MM.1S (cell line): ENCODE measurements around the gene SCAPER.

Source experiments
- DNase-seq: peaks from one replicate; pipeline ENCODE4 v3.0.0-alpha.2; 2015
- H2AFZ ChIP-seq: fragments of 300-600 bp; sonication (generic); 2 replicates; pipeline ENCODE4 v1.6.0; 2016; ENCODE audit warnings: antibody characterized with exemption, low read length
- H3F3A ChIP-seq: fragments of 300-600 bp; sonication (generic); 2 replicates; pipeline ENCODE4 v1.6.1; 2016; ENCODE audit warnings: mild to moderate bottlenecking, antibody characterized with exemption, low read length, moderate library complexity, mixed read lengths; ENCODE audit not compliant: insufficient read depth
- H3K27ac ChIP-seq: fragments of 300-600 bp; sonication (generic); 2 replicates; pipeline ENCODE4 v1.5.1; 2016; ENCODE audit warnings: mild to moderate bottlenecking, low read length
- H3K27me3 ChIP-seq: fragments of 300-600 bp; sonication (generic); replicated peaks from 2 replicates; pipeline ENCODE4 v1.6.0; 2016; ENCODE audit warnings: low read length; ENCODE audit not compliant: insufficient read depth
- H3K36me3 ChIP-seq: fragments of 300-600 bp; sonication (generic); replicated peaks from 2 replicates; pipeline ENCODE4 v1.6.1; 2016; ENCODE audit warnings: mild to moderate bottlenecking, low read length, mixed read lengths; ENCODE audit not compliant: insufficient read depth
- H3K4me1 ChIP-seq: fragments of 300-600 bp; sonication (generic); 2 replicates; pipeline ENCODE4 v1.6.1; 2016; ENCODE audit warnings: low read length, mixed read lengths
- H3K4me2 ChIP-seq: fragments of 300-600 bp; sonication (generic); 2 replicates; pipeline ENCODE4 v1.6.0; 2016; ENCODE audit warnings: low read depth, low read length
- H3K4me3 ChIP-seq: fragments of 300-600 bp; sonication (generic); 2 replicates; pipeline ENCODE4 v1.5.1; 2016; ENCODE audit warnings: low read length, mixed read lengths
- H3K79me2 ChIP-seq: fragments of 300-600 bp; sonication (generic); 2 replicates; pipeline ENCODE4 v1.6.1; 2016; ENCODE audit warnings: mixed run types, low read length, mixed read lengths
- H3K9ac ChIP-seq: fragments of 300-600 bp; sonication (generic); 2 replicates; pipeline ENCODE4 v1.6.1; 2016; ENCODE audit warnings: low read length, mixed read lengths
- H3K9me2 ChIP-seq: fragments of 300-600 bp; sonication (generic); replicated peaks from 2 replicates; pipeline ENCODE4 v1.6.1; 2016; ENCODE audit warnings: mild to moderate bottlenecking, low read length, mixed read lengths; ENCODE audit not compliant: insufficient read depth
- H3K9me3 ChIP-seq: fragments of 300-600 bp; sonication (generic); replicated peaks from 2 replicates; pipeline ENCODE4 v1.6.1; 2016; ENCODE audit warnings: mild to moderate bottlenecking, low read length, mixed read lengths; ENCODE audit not compliant: insufficient read depth
- H4K20me1 ChIP-seq: fragments of 300-600 bp; sonication (generic); 2 replicates; pipeline ENCODE4 v1.6.1; 2016; ENCODE audit warnings: mild to moderate bottlenecking, low read length, moderate library complexity, mixed read lengths; ENCODE audit not compliant: insufficient read depth
- CTCF ChIP-seq: fragments of 300-600 bp; sonication (generic); IDR thresholded peaks from 2 replicates; pipeline ENCODE4 v1.5.1; 2016; ENCODE audit warnings: antibody characterized with exemption, low read length, mixed read lengths
- EZH2 ChIP-seq: fragments of 300-600 bp; sonication (generic); optimal IDR thresholded peaks from 2 replicates; pipeline ENCODE3; 2017; ENCODE audit warnings: low read depth, mild to moderate bottlenecking, antibody characterized with exemption, low read length, mixed read lengths
- EZH2phosphoT487 ChIP-seq: fragments of 300-600 bp; sonication (generic); IDR thresholded peaks from 2 replicates; pipeline ENCODE4 v1.6.1; 2018; ENCODE audit warnings: antibody characterized with exemption, low read length

The SCAPER gene

DNA sequence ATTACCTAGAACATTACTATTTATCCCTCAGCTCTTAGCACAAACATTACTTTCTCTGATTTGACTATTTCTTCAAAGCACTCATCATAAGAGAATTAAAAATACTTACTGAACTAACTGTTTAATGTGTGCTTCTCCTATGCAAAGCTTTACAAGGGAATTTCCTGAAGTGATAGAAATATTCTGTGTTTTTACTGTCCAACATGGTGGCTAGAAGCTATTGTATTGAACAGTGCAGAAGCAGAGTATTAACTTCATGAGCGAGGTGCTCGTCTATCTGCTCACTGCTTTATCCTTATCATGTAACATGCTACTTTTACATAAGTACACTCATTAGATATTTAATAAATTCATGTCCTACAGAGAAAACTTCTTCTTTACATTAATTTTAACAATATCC is 329.5 kb downstream of the SCAPER start:
- Histone ChIP-seq H3K27me3 (no peaks in the 10 kb centered on the region), H3K36me3 (no peaks in the 10 kb centered on the region), H2AFZ (no peak overlapping the region), H3K4me2 (no peak overlapping the region), H3K4me1 (no peaks in the 10 kb centered on the region), H4K20me1 (no peaks in the 10 kb centered on the region), H3F3A (no peaks in the 10 kb centered on the region), H3K9me2 (no peaks in the 10 kb centered on the region), H3K9me3 (no peaks in the 10 kb centered on the region), H3K4me3 (no peak overlapping the region), H3K79me2 (no peaks in the 10 kb centered on the region), H3K9ac (no peak overlapping the region), H3K27ac (no peak overlapping the region)
- no peak for TF ChIP-seq EZH2
- no peak for TF ChIP-seq CTCF
- no peak for TF ChIP-seq EZH2phosphoT487
- DNase-seq = no peak

DNA sequence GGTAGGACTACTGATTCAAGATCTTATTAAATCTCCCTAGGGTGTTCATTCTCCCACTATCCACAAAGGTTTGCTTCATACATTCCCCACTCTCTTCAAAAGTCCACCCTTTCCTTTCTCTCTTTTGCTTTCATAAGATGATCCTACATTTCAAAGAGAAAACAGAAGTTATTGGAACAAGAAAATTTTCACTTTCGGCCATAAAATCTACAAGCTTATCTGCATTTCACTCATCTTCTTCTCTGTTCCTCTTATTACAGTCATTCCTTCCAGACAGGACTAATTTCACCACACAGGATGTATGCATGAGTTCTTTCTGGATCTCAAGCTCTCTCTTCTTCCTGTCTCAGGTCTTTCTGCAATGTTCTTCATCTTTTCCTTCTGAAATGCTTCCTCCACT is 329.9 kb downstream of the SCAPER start:
- no peaks in the 10 kb centered on the region for H3K4me1 ChIP-seq
- H3K4me2 ChIP-seq = no peak overlapping the region
- no peak for DNase-seq
- H3K4me3 ChIP-seq = no peak overlapping the region
- H3K27ac ChIP-seq = no peak overlapping the region
- no peaks in the 10 kb centered on the region for H3K36me3 ChIP-seq
- H3F3A ChIP-seq = no peaks in the 10 kb centered on the region
- TF ChIP-seq CTCF (no peak), EZH2 (no peak), EZH2phosphoT487 (no peak)
- no peaks in the 10 kb centered on the region for H3K79me2 ChIP-seq
- H3K9me3 ChIP-seq = no peaks in the 10 kb centered on the region
- no peak overlapping the region for H3K9ac ChIP-seq
- no peaks in the 10 kb centered on the region for H3K9me2 ChIP-seq
- no peaks in the 10 kb centered on the region for H4K20me1 ChIP-seq
- H2AFZ ChIP-seq = no peak overlapping the region
- H3K27me3 ChIP-seq = no peaks in the 10 kb centered on the region

- no peak overlapping the region for H3K9ac ChIP-seq
- no peak for DNase-seq
- H3K9me2 ChIP-seq = no peaks in the 10 kb centered on the region
- no peaks in the 10 kb centered on the region for H3K79me2 ChIP-seq
- no peaks in the 10 kb centered on the region for H4K20me1 ChIP-seq
- no peaks in the 10 kb centered on the region for H3K4me1 ChIP-seq
- no peak overlapping the region for H3K4me2 ChIP-seq
- H3K4me3 ChIP-seq = no peak overlapping the region
- no peaks in the 10 kb centered on the region; the same call in 1 of the 2 replicates for H3K9me3 ChIP-seq
- no peak for TF ChIP-seq EZH2phosphoT487
- TF ChIP-seq EZH2 = no peak
- TF ChIP-seq CTCF = no peak
- H3K27me3 ChIP-seq = no peaks in the 10 kb centered on the region
- no peak overlapping the region for H3K27ac ChIP-seq
- no peaks in the 10 kb centered on the region for H3F3A ChIP-seq
- no peak overlapping the region for H2AFZ ChIP-seq
- H3K36me3 ChIP-seq = no peaks in the 10 kb centered on the region
These were observed 332.2 kb downstream of the SCAPER start for GRCh38 chr15:76572983-76573314.
